Right lobe of liver (tissue), 4 donors: ENCODE data around the gene GPC6.

Experiments used
- POLR2A ChIP-seq: fragments of 450-650 bp; IDR thresholded peaks from one replicate; pipeline ENCODE4 v1.6.1; 2017; ENCODE audit warnings: antibody characterized with exemption, mild to moderate bottlenecking
- TF ChIP-seq, protein P1 (sequence below), 4 donors: fragments of 200-600 bp in 3 of 4; fragments of 450-650 bp in 1 of 4; IDR thresholded peaks; one replicate each; pipeline versions ENCODE4 v1.5.1 to v1.8.0; 2016 to 2022; ENCODE audit warnings: antibody characterized with exemption in 4 of 4, mild to moderate bottlenecking in 2 of 4
- donor health status: DM: no; HTN: no; CAD: no.
- donor health status: DM: no; HTN: no; CAD: no.
- donor health status: DM: no; HTN: yes; CAD: no.

DNA sequence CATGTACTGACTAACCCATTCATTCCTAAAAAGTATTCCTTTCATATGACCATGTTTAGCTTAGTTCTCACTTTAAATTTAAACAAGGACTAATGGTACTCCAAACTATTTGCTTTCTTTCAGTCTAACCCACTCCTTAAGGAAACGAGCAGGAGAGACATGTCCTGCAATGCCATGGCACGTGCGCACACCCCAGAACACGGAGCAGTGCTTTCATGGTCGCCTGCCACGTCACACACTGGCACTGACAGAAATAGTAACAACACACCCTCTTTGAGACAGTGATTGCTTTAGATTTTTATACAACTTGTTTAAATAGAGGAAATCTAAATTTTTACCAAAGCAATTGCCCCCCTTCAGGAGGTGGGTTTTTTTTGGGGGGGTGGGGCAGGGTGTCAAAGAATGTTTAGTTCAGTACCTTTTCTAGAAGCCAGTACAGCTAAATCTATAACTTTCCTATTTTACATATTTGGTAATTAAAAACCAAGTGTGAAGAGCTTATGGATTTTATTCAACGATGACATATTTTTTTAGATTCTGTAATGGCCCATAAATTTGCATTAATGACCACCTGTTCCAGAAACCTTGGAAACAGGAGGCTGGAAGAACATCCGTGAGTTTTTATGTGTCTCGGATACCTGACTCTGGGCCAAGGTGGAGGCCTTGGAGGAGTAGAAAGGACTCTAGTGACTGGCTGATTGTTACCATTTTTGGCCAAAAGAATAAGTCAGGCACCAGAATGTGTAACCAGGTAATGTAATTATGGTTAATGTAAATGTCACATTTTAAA lies 1005.7 kb downstream of the GPC6 start:
- TF ChIP-seq, protein P1, sequence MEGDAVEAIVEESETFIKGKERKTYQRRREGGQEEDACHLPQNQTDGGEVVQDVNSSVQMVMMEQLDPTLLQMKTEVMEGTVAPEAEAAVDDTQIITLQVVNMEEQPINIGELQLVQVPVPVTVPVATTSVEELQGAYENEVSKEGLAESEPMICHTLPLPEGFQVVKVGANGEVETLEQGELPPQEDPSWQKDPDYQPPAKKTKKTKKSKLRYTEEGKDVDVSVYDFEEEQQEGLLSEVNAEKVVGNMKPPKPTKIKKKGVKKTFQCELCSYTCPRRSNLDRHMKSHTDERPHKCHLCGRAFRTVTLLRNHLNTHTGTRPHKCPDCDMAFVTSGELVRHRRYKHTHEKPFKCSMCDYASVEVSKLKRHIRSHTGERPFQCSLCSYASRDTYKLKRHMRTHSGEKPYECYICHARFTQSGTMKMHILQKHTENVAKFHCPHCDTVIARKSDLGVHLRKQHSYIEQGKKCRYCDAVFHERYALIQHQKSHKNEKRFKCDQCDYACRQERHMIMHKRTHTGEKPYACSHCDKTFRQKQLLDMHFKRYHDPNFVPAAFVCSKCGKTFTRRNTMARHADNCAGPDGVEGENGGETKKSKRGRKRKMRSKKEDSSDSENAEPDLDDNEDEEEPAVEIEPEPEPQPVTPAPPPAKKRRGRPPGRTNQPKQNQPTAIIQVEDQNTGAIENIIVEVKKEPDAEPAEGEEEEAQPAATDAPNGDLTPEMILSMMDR (IDR thresholded peaks at IDR 0.05) = no peak
- TF ChIP-seq POLR2A = no peak
